K562 (cell line): ENCODE data around the gene SLC35B1. TPM values are rescaled to one million over a fixed set of nuclear protein-coding genes. Genes with fewer than 3 reads are reported as not detected.
A peak's percentile ranks its signal among the peaks of the same experiment; 100 is the strongest.

Experiments used
- CBFA2T2 ChIP-seq: fragments of 450-650 bp; conservative IDR thresholded peaks from 2 replicates; pipeline ENCODE4 v1.6.1; 2017; ENCODE audit warnings: mild to moderate bottlenecking
- CBFA2T3 ChIP-seq: fragments of 450-650 bp; IDR thresholded peaks from 2 replicates; pipeline ENCODE4 v1.6.1; 2017
- CBX5 ChIP-seq: IDR thresholded peaks from 2 replicates; pipeline ENCODE4 v1.6.1; 2014; ENCODE audit warnings: low read depth, borderline replicate concordance
- HINFP ChIP-seq: fragments of 450-650 bp; conservative IDR thresholded peaks from 2 replicates; pipeline ENCODE4 v1.6.1; 2016; ENCODE audit warnings: missing genetic modification characterization, low read depth, mild to moderate bottlenecking, control low read depth, missing compliant biosample characterization
- HIVEP1 ChIP-seq: fragments of 250-450 bp; sonication (Bioruptor Pico); IDR thresholded peaks from 2 replicates; pipeline ENCODE4 v1.4.0; 2020; ENCODE audit warnings: mild to moderate bottlenecking
- KLF13 ChIP-seq: fragments of 450-650 bp; IDR thresholded peaks from 2 replicates; pipeline ENCODE4 v1.6.1; 2016; ENCODE audit warnings: missing genetic modification characterization, low read depth, mild to moderate bottlenecking, missing compliant biosample characterization, moderate library complexity, borderline replicate concordance
- MAFF ChIP-seq: IDR thresholded peaks from 2 replicates; pipeline ENCODE4 v1.6.1; 2012; ENCODE audit warnings: low read length, improper control_type of control experiment
- MYC ChIP-seq, 2 experiments: fragments of 250-450 bp in 1 of 2; sonication (Bioruptor Pico) in 1 of 2; IDR thresholded peaks; 2 replicates each; pipeline versions ENCODE4 v1.5.1 to v1.6.1; 2012 to 2021; ENCODE audit warnings: low read depth in 2 of 2, borderline replicate concordance in 1 of 2, improper control_type of control experiment in 1 of 2, low read length in 1 of 2, mild to moderate bottlenecking in 1 of 2, moderate library complexity in 1 of 2
- POLR2AphosphoS2 ChIP-seq: IDR thresholded peaks from 2 replicates; pipeline ENCODE4 v1.6.1; 2012; ENCODE audit warnings: low read length, improper control_type of control experiment
- POU5F1 ChIP-seq: fragments of 150-350 bp; IDR thresholded peaks from 2 replicates; pipeline ENCODE4 v1.6.1; 2014; ENCODE audit warnings: borderline replicate concordance, low read length, low read depth, mild to moderate bottlenecking; ENCODE audit not compliant: partially characterized antibody
- RBFOX2 ChIP-seq: fragments of 200-400 bp; formaldehyde crosslinking; IDR thresholded peaks from 2 replicates; pipeline ENCODE4 v1.6.1; 2017; ENCODE audit warnings: low read depth, mild to moderate bottlenecking, low read length, moderate library complexity
- RFX1 ChIP-seq: fragments of 450-650 bp; IDR thresholded peaks from 2 replicates; pipeline ENCODE4 v1.6.1; 2016; ENCODE audit warnings: mild to moderate bottlenecking, moderate library complexity
- SMARCE1 ChIP-seq: fragments of 450-650 bp; IDR thresholded peaks from 2 replicates; pipeline ENCODE4 v1.7.1; 2016; ENCODE audit warnings: mild to moderate bottlenecking
- SOX6 ChIP-seq: fragments of 450-650 bp; IDR thresholded peaks from 2 replicates; pipeline ENCODE4 v1.6.1; 2014; ENCODE audit warnings: mild to moderate bottlenecking
- TRIM24 ChIP-seq, 2 experiments: fragments of 450-650 bp; IDR thresholded peaks; 2 replicates each; pipeline ENCODE4 v1.6.1; 2016
- ZC3H8 ChIP-seq: fragments of 450-650 bp; IDR thresholded peaks from 2 replicates; pipeline ENCODE4 v1.6.1; 2017
- ZKSCAN8 ChIP-seq: fragments of 200-800 bp; sonication (Bioruptor generic); IDR thresholded peaks from 2 replicates; pipeline ENCODE4 v1.6.1; 2016; ENCODE audit warnings: missing genetic modification characterization, missing compliant biosample characterization
- ZNF175 ChIP-seq: fragments of 200-800 bp; sonication (Bioruptor generic); IDR thresholded peaks from 2 replicates; pipeline ENCODE4 v1.6.1; 2016; ENCODE audit warnings: low read depth, mild to moderate bottlenecking, missing genetic modification characterization, missing compliant biosample characterization
- ZNF3 ChIP-seq: fragments of 250-450 bp; sonication (Bioruptor Pico); IDR thresholded peaks from 2 replicates; pipeline ENCODE4 v1.5.0; 2021; ENCODE audit warnings: mild to moderate bottlenecking, moderate library complexity
- ZNF444 ChIP-seq: fragments of 250-450 bp; sonication (Bioruptor Pico); IDR thresholded peaks from 2 replicates; pipeline ENCODE4 v1.4.0; 2020; ENCODE audit warnings: mild to moderate bottlenecking, moderate library complexity
- polyA plus RNA-seq, 8 experiments: library from polyadenylated mRNA; depleted of rRNA in 4 of 8; stranded (reverse) in 5 of 8; unstranded in 3 of 8; fragments of >200 nt; fragmentation: Nextera tagmentation in 2 of 8; fragmentation: Illumina TruSeq in 1 of 8; extraction: Ambion mirVana in 2 of 8; extraction: Trizol in 1 of 8; gene quantifications; 2 replicates each; pipeline versions ENCODE4 v1.2.1 to v1.2.3, GENCODE V29; 2011 to 2014; ENCODE audit warnings: inconsistent platforms in 1 of 8, missing spikeins in 1 of 8
- total RNA-seq, 7 experiments: library from RNA; depleted of rRNA in 6 of 7; stranded (reverse); fragments of >200 nt in 6 of 7; fragmentation: Illumina TruSeq in 2 of 7; extraction: Trizol in 2 of 7; gene quantifications; 2 replicates each; pipeline versions ENCODE4 v1.2.1 to v1.2.3, GENCODE V29; 2011 to 2021; ENCODE audit warnings: low replicate concordance in 1 of 7
- TF ChIP-seq, protein P1 (sequence below): sonication (generic); formaldehyde crosslinking; IDR thresholded peaks from 2 replicates; pipeline ENCODE4 v1.9.0; 2022; ENCODE audit warnings: mild to moderate bottlenecking, missing genetic modification reagents
- TF ChIP-seq, protein P2 (sequence below): fragments of 250-450 bp; sonication (Bioruptor Pico); IDR thresholded peaks from 2 replicates; pipeline ENCODE4 v1.9.0; 2021; ENCODE audit warnings: mild to moderate bottlenecking
- TF ChIP-seq, protein P3 (sequence below): fragments of 450-650 bp; conservative IDR thresholded peaks from 2 replicates; pipeline ENCODE4 v1.6.1; 2016; ENCODE audit warnings: missing genetic modification characterization, low read depth, mild to moderate bottlenecking, missing compliant biosample characterization, moderate library complexity
- TF ChIP-seq, protein P4 (sequence below): sonication (generic); formaldehyde crosslinking; IDR thresholded peaks from 2 replicates; pipeline ENCODE4 v1.8.1; 2022; ENCODE audit warnings: missing genetic modification reagents

Gene SLC35B1
- total and polyA plus RNA-seq, 9 of the 15 experiments (the other 6 are each of a cell fraction or from before 2014, with no cell fraction given): 51.4 to 87.9 (median 66.3) TPM

DNA sequence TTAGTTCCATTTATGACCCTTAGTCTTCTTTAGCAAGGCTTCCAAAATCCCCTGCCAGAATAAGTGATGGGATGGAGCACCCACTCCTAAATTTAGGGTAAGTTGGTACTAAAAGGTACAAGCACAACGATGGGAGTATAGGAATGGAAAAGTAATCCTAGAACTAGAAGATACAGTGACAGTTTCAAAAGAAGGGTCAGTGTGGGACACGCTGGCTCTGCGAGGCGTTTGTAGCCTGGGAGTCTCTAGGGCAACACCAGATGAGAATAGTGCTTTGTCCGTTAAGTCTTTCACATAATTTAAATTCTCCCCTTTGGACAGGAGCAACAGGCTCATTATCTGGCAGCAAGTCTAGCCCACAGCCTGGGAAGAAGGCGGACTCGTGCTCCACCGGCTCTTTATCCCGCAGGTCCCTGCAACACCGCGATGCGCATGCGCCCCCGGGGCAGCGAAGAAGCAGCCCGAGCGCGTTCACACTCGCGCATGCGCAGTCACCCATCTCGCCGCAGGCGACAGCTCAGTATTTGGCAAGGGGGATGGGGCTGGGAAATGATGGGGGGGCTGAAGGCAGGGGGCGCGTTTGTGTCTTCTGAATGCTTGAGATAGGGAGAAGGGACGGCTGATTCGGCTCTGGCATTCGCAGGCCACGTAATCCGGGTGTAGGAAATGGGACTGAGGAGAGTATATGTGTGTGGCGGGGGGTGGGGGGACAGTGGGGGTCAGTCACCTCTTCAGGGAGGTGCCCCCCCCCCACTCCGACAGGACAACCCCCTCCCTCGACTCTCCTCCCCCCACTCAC, 30.4 kb downstream of the SLC35B1 start (continued):
- peak; percentile 77 for TF ChIP-seq POU5F1
- TF ChIP-seq TRIM24 (IDR thresholded peaks at IDR 0.05): no peak
- TF ChIP-seq ZC3H8: 0 out of 2 replicates have a peak, but pooled peaks have one; percentile 29
- TF ChIP-seq POLR2AphosphoS2: no peak; the same call in 1 of the 2 replicates
- peak; percentile 24; the same call in 1 of the 2 replicates for TF ChIP-seq CBFA2T2
- TF ChIP-seq CBX5: no peak
- TF ChIP-seq ZNF3 (CRISPR knock-in tag): no peak
- TF ChIP-seq SMARCE1: peak; percentile 29; the same call in 1 of the 2 replicates
- no peak for TF ChIP-seq ZNF175 (CRISPR knock-in tag)
- TF ChIP-seq SOX6: no peak
- no peak for TF ChIP-seq ZKSCAN8 (CRISPR knock-in tag)
- 0 out of 2 replicates have a peak, but pooled peaks have one; percentile 28 for TF ChIP-seq MYC (IDR thresholded peaks at IDR 0.05; ENCODE audit: low read depth, low read length)
- TF ChIP-seq MYC (CRISPR knock-in tag; IDR thresholded peaks at IDR 0.05; ENCODE audit: borderline replicate concordance, low read depth): no peak
- TF ChIP-seq, protein P1, sequence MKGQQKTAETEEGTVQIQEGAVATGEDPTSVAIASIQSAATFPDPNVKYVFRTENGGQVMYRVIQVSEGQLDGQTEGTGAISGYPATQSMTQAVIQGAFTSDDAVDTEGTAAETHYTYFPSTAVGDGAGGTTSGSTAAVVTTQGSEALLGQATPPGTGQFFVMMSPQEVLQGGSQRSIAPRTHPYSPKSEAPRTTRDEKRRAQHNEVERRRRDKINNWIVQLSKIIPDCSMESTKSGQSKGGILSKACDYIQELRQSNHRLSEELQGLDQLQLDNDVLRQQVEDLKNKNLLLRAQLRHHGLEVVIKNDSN (CRISPR knock-in tag): no peak
- TF ChIP-seq HIVEP1 (CRISPR knock-in tag): no peak
- no peak for TF ChIP-seq MAFF
- TF ChIP-seq ZNF444 (CRISPR knock-in tag): no peak
- no peak for TF ChIP-seq KLF13 (tag)
- TF ChIP-seq, protein P2, sequence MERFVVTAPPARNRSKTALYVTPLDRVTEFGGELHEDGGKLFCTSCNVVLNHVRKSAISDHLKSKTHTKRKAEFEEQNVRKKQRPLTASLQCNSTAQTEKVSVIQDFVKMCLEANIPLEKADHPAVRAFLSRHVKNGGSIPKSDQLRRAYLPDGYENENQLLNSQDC (CRISPR knock-in tag): no peak
- TF ChIP-seq, protein P3, sequence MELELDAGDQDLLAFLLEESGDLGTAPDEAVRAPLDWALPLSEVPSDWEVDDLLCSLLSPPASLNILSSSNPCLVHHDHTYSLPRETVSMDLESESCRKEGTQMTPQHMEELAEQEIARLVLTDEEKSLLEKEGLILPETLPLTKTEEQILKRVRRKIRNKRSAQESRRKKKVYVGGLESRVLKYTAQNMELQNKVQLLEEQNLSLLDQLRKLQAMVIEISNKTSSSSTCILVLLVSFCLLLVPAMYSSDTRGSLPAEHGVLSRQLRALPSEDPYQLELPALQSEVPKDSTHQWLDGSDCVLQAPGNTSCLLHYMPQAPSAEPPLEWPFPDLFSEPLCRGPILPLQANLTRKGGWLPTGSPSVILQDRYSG (tag): no peak
- TF ChIP-seq RBFOX2: peak; percentile 73
- TF ChIP-seq RFX1: peak; percentile 62
- TF ChIP-seq, protein P4, sequence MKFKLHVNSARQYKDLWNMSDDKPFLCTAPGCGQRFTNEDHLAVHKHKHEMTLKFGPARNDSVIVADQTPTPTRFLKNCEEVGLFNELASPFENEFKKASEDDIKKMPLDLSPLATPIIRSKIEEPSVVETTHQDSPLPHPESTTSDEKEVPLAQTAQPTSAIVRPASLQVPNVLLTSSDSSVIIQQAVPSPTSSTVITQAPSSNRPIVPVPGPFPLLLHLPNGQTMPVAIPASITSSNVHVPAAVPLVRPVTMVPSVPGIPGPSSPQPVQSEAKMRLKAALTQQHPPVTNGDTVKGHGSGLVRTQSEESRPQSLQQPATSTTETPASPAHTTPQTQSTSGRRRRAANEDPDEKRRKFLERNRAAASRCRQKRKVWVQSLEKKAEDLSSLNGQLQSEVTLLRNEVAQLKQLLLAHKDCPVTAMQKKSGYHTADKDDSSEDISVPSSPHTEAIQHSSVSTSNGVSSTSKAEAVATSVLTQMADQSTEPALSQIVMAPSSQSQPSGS (CRISPR knock-in tag): no peak
- TF ChIP-seq HINFP (tag): no peak
- peak; percentile 39; the same call in 1 of the 2 replicates for TF ChIP-seq CBFA2T3
